SU-DHL-6 (cell line): ENCODE data around the gene KRTAP10-11.

ENCODE experiments used
- H2AFZ ChIP-seq: fragments of 200-600 bp; sonication (generic); 2 replicates; pipeline ENCODE4 v1.6.1; 2014; ENCODE audit warnings: low read depth, mild to moderate bottlenecking, moderate library complexity, mixed read lengths, antibody characterized with exemption, low read length; ENCODE audit not compliant: severe bottlenecking
- H3F3A ChIP-seq: fragments of 200-600 bp; shearing (Covaris generic); 2 replicates; pipeline ENCODE4 v1.6.0; 2016; ENCODE audit warnings: antibody characterized with exemption, mild to moderate bottlenecking; ENCODE audit not compliant: insufficient read depth
- H3K27ac ChIP-seq: fragments of 200-600 bp; sonication (generic); 2 replicates; pipeline ENCODE4 v1.5.1; 2016; ENCODE audit warnings: low read depth, mild to moderate bottlenecking, low read length, moderate library complexity, mixed read lengths
- H3K27me3 ChIP-seq: fragments of 200-600 bp; sonication (generic), shearing (Covaris generic); 2 replicates; pipeline ENCODE4 v1.6.0; 2014; ENCODE audit warnings: mild to moderate bottlenecking, low read length
- H3K36me3 ChIP-seq: fragments of 200-600 bp; sonication (generic); 2 replicates; pipeline ENCODE4 v1.6.1; 2014; ENCODE audit warnings: mild to moderate bottlenecking, low read length, mixed read lengths
- H3K4me2 ChIP-seq: fragments of 300-600, 200-600 bp; shearing (Covaris generic), sonication (generic); 2 replicates; pipeline ENCODE4 v1.6.0; 2014; ENCODE audit warnings: low read length, low read depth, mild to moderate bottlenecking; ENCODE audit not compliant: poor library complexity, severe bottlenecking
- H3K4me3 ChIP-seq: fragments of 200-600 bp; sonication (generic); 2 replicates; pipeline ENCODE4 v1.5.1; 2014; ENCODE audit warnings: antibody characterized with exemption, low read length, mild to moderate bottlenecking, mixed read lengths; ENCODE audit not compliant: insufficient read depth, poor library complexity, severe bottlenecking
- H3K79me2 ChIP-seq: fragments of 200-600 bp; sonication (generic); 2 replicates; pipeline ENCODE4 v1.6.1; 2014; ENCODE audit warnings: mild to moderate bottlenecking, low read length, moderate library complexity; ENCODE audit not compliant: insufficient read depth
- H3K9ac ChIP-seq: fragments of 200-600 bp; sonication (generic); 2 replicates; pipeline ENCODE4 v1.7.0; 2014; ENCODE audit warnings: mild to moderate bottlenecking, low read length
- H3K9me2 ChIP-seq: fragments of 200-600 bp; sonication (generic); replicated peaks from 2 replicates; pipeline ENCODE4 v1.6.1; 2014; ENCODE audit warnings: low read length; ENCODE audit not compliant: insufficient read depth
- H3K9me3 ChIP-seq: fragments of 200-600 bp; sonication (generic); 2 replicates; pipeline ENCODE4 v1.6.1; 2014; ENCODE audit warnings: low read length, mixed read lengths; ENCODE audit not compliant: insufficient read depth
- H4K20me1 ChIP-seq: fragments of 200-600 bp; sonication (generic); 2 replicates; pipeline ENCODE4 v1.6.1; 2014; ENCODE audit warnings: low read depth, mild to moderate bottlenecking, antibody characterized with exemption, low read length, moderate library complexity, mixed read lengths
- CTCF ChIP-seq: fragments of 200-600 bp; sonication (generic); IDR thresholded peaks from one replicate; pipeline ENCODE4 v1.5.1; 2017; ENCODE audit warnings: antibody characterized with exemption, mild to moderate bottlenecking, low read length, moderate library complexity; ENCODE audit not compliant: insufficient read depth, poor library complexity, severe bottlenecking
- EZH2phosphoT487 ChIP-seq: fragments of 200-600 bp; sonication (generic), shearing (Covaris generic); conservative IDR thresholded peaks from 2 replicates; pipeline ENCODE4 v1.6.1; 2018; ENCODE audit warnings: mild to moderate bottlenecking, antibody characterized with exemption, low read length, moderate library complexity, mixed read lengths

The KRTAP10-11 gene

DNA sequence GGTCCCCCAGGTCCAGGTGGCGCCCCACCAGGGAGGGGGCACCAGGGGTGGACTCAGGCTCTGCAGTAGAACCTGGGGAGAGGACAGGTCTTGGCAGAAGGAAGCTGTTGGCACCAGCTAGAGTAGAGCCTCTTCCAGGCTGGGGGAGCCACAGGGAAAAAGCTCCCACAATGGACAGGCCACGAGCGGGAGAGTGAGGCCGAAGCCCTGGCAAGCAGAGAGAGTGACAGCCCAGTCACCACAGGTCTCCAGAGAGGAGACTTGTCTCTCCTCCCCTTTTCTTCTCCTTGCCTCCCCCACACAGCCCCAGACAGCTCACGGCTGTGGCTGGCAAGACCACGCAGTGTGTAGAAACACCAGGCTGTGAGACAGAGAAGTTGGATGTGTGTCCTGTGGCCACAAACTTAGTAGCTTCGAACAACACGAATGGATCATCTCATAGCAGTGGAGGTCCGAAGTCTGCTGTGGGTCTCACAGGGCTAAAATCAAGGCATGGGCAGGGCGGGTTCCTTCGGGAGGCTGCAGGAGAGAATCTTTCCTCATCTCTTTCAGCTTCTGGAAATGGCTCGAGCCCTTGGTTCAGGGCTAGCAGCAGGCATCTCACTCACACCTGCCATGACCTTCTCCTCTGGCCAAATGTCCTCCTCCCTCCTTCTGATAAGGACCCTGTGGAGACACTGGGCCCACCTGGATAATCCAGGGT is 4.9 kb downstream of the KRTAP10-11 start:
- H3K4me3 ChIP-seq = no peak overlapping the region
- no peak overlapping the region for H3K4me2 ChIP-seq
- H3K36me3 ChIP-seq = no peaks in the 10 kb centered on the region
- TF ChIP-seq CTCF (no peak), EZH2phosphoT487 (no peak)
- no peaks in the 10 kb centered on the region for H4K20me1 ChIP-seq
- H3K79me2 ChIP-seq = no peaks in the 10 kb centered on the region
- no peaks in the 10 kb centered on the region for H3K27me3 ChIP-seq
- H3F3A ChIP-seq = no peaks in the 10 kb centered on the region
- H2AFZ ChIP-seq = no peak overlapping the region
- no peaks in the 10 kb centered on the region for H3K9me2 ChIP-seq
- no peak overlapping the region for H3K9ac ChIP-seq
- H3K9me3 ChIP-seq = no peaks in the 10 kb centered on the region
- no peak overlapping the region for H3K27ac ChIP-seq

GRCh38 chr21:44653123-44653522 is 6.9 kb downstream of the KRTAP10-11 start:
- no peak overlapping the region for H3K27ac ChIP-seq
- H3K4me2 ChIP-seq = no peak overlapping the region

DNA sequence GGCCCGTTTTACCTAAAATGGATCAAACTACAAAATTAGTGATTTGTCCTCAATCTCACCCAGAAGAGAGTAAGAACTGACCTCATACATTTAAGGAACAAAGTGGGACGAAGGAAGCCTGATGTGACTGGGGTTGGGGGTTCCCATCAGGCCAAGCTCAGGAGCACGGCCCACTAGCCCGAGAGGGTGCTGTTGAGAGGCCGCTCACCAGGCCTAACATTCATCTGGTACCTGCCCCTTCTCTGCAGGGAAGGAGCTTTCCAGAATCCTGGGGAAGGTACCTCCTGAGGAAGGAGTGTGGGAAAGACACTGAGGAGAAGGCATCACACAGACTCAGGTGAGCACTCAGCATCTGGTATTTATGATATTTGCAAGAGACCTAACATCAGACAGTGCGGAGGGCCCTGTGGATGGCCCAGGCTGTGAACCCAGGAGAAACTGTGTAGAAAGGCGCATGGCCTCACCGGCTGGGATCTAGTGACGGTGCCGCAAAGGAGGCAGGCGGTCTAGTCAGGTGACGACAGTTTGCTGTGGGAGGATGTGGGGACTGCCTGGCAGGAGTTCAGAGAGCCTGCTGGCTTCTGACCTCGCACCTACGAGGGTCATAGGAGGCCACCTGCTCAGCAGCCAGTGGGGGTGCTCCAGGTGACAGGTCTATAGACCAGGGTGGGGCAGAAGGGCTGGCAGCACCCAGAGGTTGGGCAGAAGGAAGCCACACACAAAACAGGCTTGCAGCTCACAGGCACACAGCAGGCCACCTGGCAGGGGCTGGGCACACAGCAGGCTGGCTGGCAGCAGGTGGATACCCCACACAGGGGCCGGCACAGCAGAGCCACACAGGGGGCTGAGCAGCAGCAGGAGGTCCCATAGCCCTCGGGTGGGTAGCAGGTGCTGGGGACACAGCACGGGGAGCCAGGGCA is 7.7 kb downstream of the KRTAP10-11 start:
- no peaks in the 10 kb centered on the region for H4K20me1 ChIP-seq
- no peaks in the 10 kb centered on the region for H3K79me2 ChIP-seq
- no peaks in the 10 kb centered on the region for H3F3A ChIP-seq
- no peak overlapping the region for H2AFZ ChIP-seq
- H3K4me3 ChIP-seq = no peak overlapping the region
- no peak overlapping the region for H3K4me2 ChIP-seq
- no peak for TF ChIP-seq EZH2phosphoT487
- TF ChIP-seq CTCF = no peak
- H3K9me2 ChIP-seq = no peaks in the 10 kb centered on the region
- no peaks in the 10 kb centered on the region for H3K9me3 ChIP-seq
- H3K36me3 ChIP-seq = no peaks in the 10 kb centered on the region
- no peak overlapping the region for H3K9ac ChIP-seq
- no peaks in the 10 kb centered on the region for H3K27me3 ChIP-seq
- no peak overlapping the region for H3K27ac ChIP-seq

More at GRCh38 chr21:44653123-44653522, 6.9 kb downstream of the KRTAP10-11 start:
- Histone ChIP-seq H4K20me1 (no peaks in the 10 kb centered on the region), H3K9me2 (no peaks in the 10 kb centered on the region), H3K27me3 (no peaks in the 10 kb centered on the region), H3K9ac (no peak overlapping the region), H3F3A (no peaks in the 10 kb centered on the region), H3K9me3 (no peaks in the 10 kb centered on the region), H2AFZ (no peak overlapping the region), H3K79me2 (no peaks in the 10 kb centered on the region), H3K36me3 (no peaks in the 10 kb centered on the region), H3K4me3 (no peak overlapping the region)
- TF ChIP-seq CTCF (no peak), EZH2phosphoT487 (no peak)
